Endothelial cell of umbilical vein (primary cell): ENCODE results near the gene CD276. TPM values are rescaled to one million over a fixed set of nuclear protein-coding genes. Genes with fewer than 3 reads are reported as not detected.
"Not testable (repeated sequence)": the region's sequence is repeated elsewhere in the genome, so short reads cannot be mapped to it uniquely, and the experiment has no call there.

ENCODE experiments used
- BruUV-seq: library from RNA; stranded (reverse); fragments of 400-500 nt; replicated peaks from 2 replicates; lab custom pipeline; 2021; lab: Mats Ljungman, UMichigan
- CTCF ChIA-PET: fragments of 300-600, 350-600 bp; sonication (Branson Sonifier 250); formaldehyde crosslinking; loops from one replicate; lab custom pipeline; 2021; ENCODE audit warnings: antibody characterized with exemption, inconsistent platforms; lab: Charles Lee
- POLR2A ChIA-PET: fragments of 300-600, 350-600 bp; sonication (Branson Sonifier 250); formaldehyde crosslinking; loops from one replicate; lab custom pipeline; 2021; ENCODE audit warnings: antibody characterized with exemption, inconsistent platforms; lab: Charles Lee
- DNase-seq: peaks from one replicate; pipeline ENCODE4 v3.0.0-alpha.2; 2011; ENCODE audit warnings: low read depth, low spot score
- FAIRE-seq: peaks from 2 replicates; lab custom pipeline; 2011; peaks lifted over from hg19 to GRCh38; lab: Jason Lieb, UNC
- H2AFZ ChIP-seq: 2 replicates; pipeline ENCODE4 v1.6.0; 2012; ENCODE audit warnings: low read depth, low read length, control low read depth, inconsistent platforms
- H3K27ac ChIP-seq: 2 replicates; pipeline ENCODE4 v1.5.1; 2011; ENCODE audit warnings: low read depth, mild to moderate bottlenecking, control low read depth, low read length, moderate library complexity; ENCODE audit not compliant: insufficient read depth
- H3K27me3 ChIP-seq, 2 experiments: 2 replicates each; pipeline versions ENCODE4 v1.6.0 to v1.6.1; 2011; ENCODE audit warnings: low read length in 2 of 2, mixed read lengths in 1 of 2; ENCODE audit not compliant: control insufficient read depth in 2 of 2, insufficient read depth in 2 of 2
- H3K36me3 ChIP-seq, 2 experiments: 2 replicates in 1 of 2; 3 replicates in 1 of 2; pipeline ENCODE4 v1.5.1; 2011; ENCODE audit warnings: low read length in 2 of 2, mild to moderate bottlenecking in 1 of 2, moderate library complexity in 1 of 2; ENCODE audit not compliant: control insufficient read depth in 2 of 2, insufficient read depth in 2 of 2; ENCODE audit errors: extremely low read depth in 1 of 2
- H3K4me1 ChIP-seq: 3 replicates; pipeline ENCODE4 v1.5.1; 2011; ENCODE audit warnings: mild to moderate bottlenecking, low read length; ENCODE audit not compliant: control insufficient read depth, insufficient read depth; ENCODE audit errors: extremely low read depth
- H3K4me2 ChIP-seq: 2 replicates; pipeline ENCODE4 v1.6.1; 2011; ENCODE audit warnings: low read length, control low read depth, mixed read lengths; ENCODE audit not compliant: insufficient read depth
- H3K4me3 ChIP-seq, 3 experiments: fragments of 200-600 bp in 1 of 3; sonication (generic), shearing (Covaris generic) in 1 of 3; replicated peaks in 1 of 3; 2 replicates each; pipeline ENCODE4 v1.5.1; 2011 to 2016; ENCODE audit warnings: control low read depth in 3 of 3, low read length in 3 of 3, mild to moderate bottlenecking in 2 of 3, inconsistent platforms in 1 of 3, low read depth in 1 of 3, moderate library complexity in 1 of 3; ENCODE audit not compliant: insufficient read depth in 1 of 3
- H3K79me2 ChIP-seq: 2 replicates; pipeline ENCODE4 v1.6.0; 2012; ENCODE audit warnings: low read length, inconsistent platforms; ENCODE audit not compliant: control insufficient read depth, insufficient read depth
- H3K9ac ChIP-seq: replicated peaks from 2 replicates; pipeline ENCODE3; 2011; ENCODE audit warnings: low read length, control low read depth; ENCODE audit not compliant: insufficient read depth; ENCODE audit errors: extremely low read depth
- H3K9me1 ChIP-seq: replicated peaks from 3 replicates; pipeline ENCODE4 v1.6.0; 2011; ENCODE audit warnings: mild to moderate bottlenecking, low read length; ENCODE audit not compliant: control insufficient read depth, insufficient read depth; ENCODE audit errors: extremely low read depth
- H3K9me3 ChIP-seq: replicated peaks from 2 replicates; pipeline ENCODE4 v1.5.1; 2012; ENCODE audit warnings: low read length, inconsistent platforms; ENCODE audit not compliant: control insufficient read depth, insufficient read depth
- H4K20me1 ChIP-seq: replicated peaks from 2 replicates; pipeline ENCODE3; 2011; ENCODE audit warnings: mild to moderate bottlenecking, low read length; ENCODE audit not compliant: control insufficient read depth, insufficient read depth; ENCODE audit errors: extremely low read depth
- dilution Hi-C: fragments of 300-500 bp; cut with MboI; formaldehyde crosslinking; loops from one replicate; pipeline ENCODE4 v1.15.0; 2019; ENCODE audit warnings: low sequenced_read_pairs; ENCODE audit not compliant: extremely low pct_ligation_motif_present
- intact Hi-C: fragments of 100-400 bp; cut with micrococcal nuclease; formaldehyde crosslinking; loops from one replicate; pipeline ENCODE4 v1.10.0; 2022
- polyA plus RNA-seq, 4 experiments: library from polyadenylated mRNA; depleted of rRNA in 3 of 4; stranded (reverse) in 3 of 4; unstranded in 1 of 4; fragments of >200 nt; gene quantifications; 2 replicates each; pipeline versions ENCODE4 v1.2.1 to v1.2.3, GENCODE V29; 2011 to 2012; ENCODE audit warnings: missing spikeins in 1 of 4
- total RNA-seq: library from RNA; stranded (reverse); gene quantifications from 2 replicates; pipeline ENCODE4 v1.2.3, GENCODE V29; 2021

CD276 gene
- total and polyA plus RNA-seq, 2 donors (not counting 3 experiments of a cell fraction or from before 2014, with no cell fraction given), result 73.6 to 85.7 TPM

- H3K79me2 ChIP-seq, H3K27ac ChIP-seq, H2AFZ ChIP-seq, H3K4me1 ChIP-seq, H3K9me3 ChIP-seq, intact Hi-C loops, POLR2A ChIA-PET, H4K20me1 ChIP-seq, H3K27me3 ChIP-seq, H3K9ac ChIP-seq, H3K9me1 ChIP-seq, FAIRE-seq, dilution Hi-C loops, DNase-seq, H3K4me2 ChIP-seq, H3K4me3 ChIP-seq: not testable (repeated sequence)
- CTCF ChIA-PET, result interaction anchor here (0.9 to 9.0 kb wide), 5 partner anchors 21 to 462 kb away, joined by 3 to 368 read pairs (median 4); partner anchors contain the start of genes CD276 and NPTN
- TSS peak; percentile 37 for BruUV-seq
- H3K36me3 ChIP-seq, result peaks cover 0 to 14% of the 10 kb centered on the region in 2 experiments
Measured at GRCh38 chr15:73702311-73703239, 18.4 kb downstream of the CD276 start.

- CTCF ChIA-PET, result interaction anchor here (0.9 to 5.1 kb wide), 5 partner anchors 15 to 463 kb away, joined by 4 to 74 read pairs (median 7); no protein-coding TSS in a partner anchor
- H3K27ac ChIP-seq, DNase-seq, BruUV-seq, POLR2A ChIA-PET, H3K4me2 ChIP-seq, H3K79me2 ChIP-seq, H3K4me3 ChIP-seq, H3K27me3 ChIP-seq, H3K9ac ChIP-seq, dilution Hi-C loops, H3K4me1 ChIP-seq, H2AFZ ChIP-seq, FAIRE-seq, intact Hi-C loops, H4K20me1 ChIP-seq, H3K9me1 ChIP-seq, H3K9me3 ChIP-seq: not testable (repeated sequence)
- peaks cover 0 to 17% of the 10 kb centered on the region in 2 experiments for H3K36me3 ChIP-seq
Measured at GRCh38 chr15:73703601-73704000, 19.4 kb downstream of the CD276 start.

DNA sequence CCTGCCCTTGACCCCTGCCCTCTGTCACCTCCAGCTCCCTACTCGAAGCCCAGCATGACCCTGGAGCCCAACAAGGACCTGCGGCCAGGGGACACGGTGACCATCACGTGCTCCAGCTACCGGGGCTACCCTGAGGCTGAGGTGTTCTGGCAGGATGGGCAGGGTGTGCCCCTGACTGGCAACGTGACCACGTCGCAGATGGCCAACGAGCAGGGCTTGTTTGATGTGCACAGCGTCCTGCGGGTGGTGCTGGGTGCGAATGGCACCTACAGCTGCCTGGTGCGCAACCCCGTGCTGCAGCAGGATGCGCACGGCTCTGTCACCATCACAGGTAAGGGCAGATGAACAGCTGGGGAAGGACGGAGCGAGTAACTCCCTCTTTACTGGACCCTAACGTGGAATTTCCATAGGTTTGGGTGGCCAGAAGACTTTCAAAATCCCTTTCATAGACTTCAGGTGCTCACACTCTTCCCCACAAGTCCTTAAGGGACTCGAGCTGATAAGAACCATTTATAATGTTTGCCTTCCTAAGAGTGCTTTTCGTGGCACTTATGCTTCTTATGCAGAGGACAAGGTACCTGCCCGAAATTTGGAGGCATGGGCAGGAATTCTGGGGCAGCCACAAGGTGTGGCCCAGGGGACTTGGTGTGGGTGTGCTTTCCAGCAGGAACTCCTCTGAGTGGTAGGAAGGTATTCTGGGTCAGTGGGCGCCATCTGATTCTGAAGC is 20.1 kb downstream of the CD276 start:
- DNase-seq, H3K27me3 ChIP-seq, H3K9me3 ChIP-seq, H4K20me1 ChIP-seq, H2AFZ ChIP-seq, dilution Hi-C loops, H3K9ac ChIP-seq, H3K4me3 ChIP-seq, H3K9me1 ChIP-seq, FAIRE-seq, BruUV-seq, H3K4me2 ChIP-seq, H3K4me1 ChIP-seq, intact Hi-C loops, H3K27ac ChIP-seq, H3K79me2 ChIP-seq: not testable (repeated sequence)
- ChIA-PET CTCF (interaction anchor here (0.6 to 5.1 kb wide), 44 partner anchors 7 to 463 kb away, joined by 3 to 74 read pairs (median 5); partner anchors contain the start of gene CD276), POLR2A (interaction anchor here (0.5 kb wide), 1 partner anchor 36 kb away, joined by 3 read pairs; no protein-coding TSS in a partner anchor)
- peaks cover 0 to 17% of the 10 kb centered on the region in 2 experiments for H3K36me3 ChIP-seq
